HG02943 (cell line): Measurements from ENCODE around the gene RCOR3.

Experiments used
- ATAC-seq: cut with Tn5 transposase; IDR thresholded peaks from one replicate; pipeline ENCODE4 v1.9.1; 2021; ENCODE audit warnings: mild to moderate bottlenecking, low read depth, moderate library complexity; ENCODE audit not compliant: unreplicated experiment

Gene RCOR3

DNA sequence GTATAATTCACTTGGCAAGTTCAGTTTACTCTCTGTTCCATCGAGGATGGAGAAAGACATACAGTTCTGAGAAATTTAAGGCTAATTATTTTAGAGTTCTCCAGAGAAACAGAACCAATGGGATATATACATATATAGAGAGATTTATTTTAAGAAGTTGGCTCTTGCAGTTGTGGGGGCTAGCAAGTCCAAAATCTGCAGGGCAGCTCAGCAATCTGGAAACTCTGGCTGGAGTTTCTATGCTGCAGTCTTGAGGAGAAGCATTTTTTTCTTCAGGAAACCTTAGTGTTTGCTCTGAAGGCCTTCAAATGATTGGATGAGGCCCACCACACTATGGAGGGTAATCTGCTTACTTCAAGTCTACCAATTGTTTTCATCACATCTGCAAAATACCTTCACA lies 102.0 kb downstream of the RCOR3 start:
- ATAC-seq: no peak
